HL-60 (cell line): ENCODE measurements around the gene GLYATL2.

Experiments
- DNase-seq, 2 experiments: peaks; one replicate each; pipeline ENCODE4 v3.0.0-alpha.2; 2010 to 2020; ENCODE audit warnings: low read depth in 1 of 2, low spot score in 1 of 2
- H3K27ac ChIP-seq: fragments of 250-450 bp; sonication (Bioruptor Pico); replicated peaks from 2 replicates; pipeline ENCODE4 v1.5.1; 2020; ENCODE audit warnings: mild to moderate bottlenecking, moderate library complexity
- H3K27me3 ChIP-seq: fragments of 250-450 bp; sonication (Bioruptor Pico); 2 replicates; pipeline ENCODE4 v1.5.1; 2021; ENCODE audit warnings: mild to moderate bottlenecking, moderate library complexity; ENCODE audit not compliant: insufficient read depth, poor library complexity, severe bottlenecking
- H3K4me3 ChIP-seq: replicated peaks from 2 replicates; pipeline ENCODE4 v1.5.1; 2011; ENCODE audit warnings: mild to moderate bottlenecking, control low read depth, low read length; ENCODE audit not compliant: insufficient read depth
- GABPA ChIP-seq: IDR thresholded peaks from 2 replicates; pipeline ENCODE4 v1.6.1; 2012; ENCODE audit warnings: low read depth
- POLR2AphosphoS5 ChIP-seq: IDR thresholded peaks from 2 replicates; pipeline ENCODE4 v1.6.1; 2012; ENCODE audit warnings: low read depth
- SPI1 ChIP-seq: IDR thresholded peaks from 2 replicates; pipeline ENCODE4 v1.6.1; 2012; ENCODE audit warnings: low read depth, mild to moderate bottlenecking, borderline replicate concordance
- TF ChIP-seq, protein P1 (sequence below): IDR thresholded peaks from one replicate; pipeline ENCODE4 v1.5.1; 2011; ENCODE audit warnings: low read length, control low read depth, inconsistent platforms; ENCODE audit not compliant: insufficient read depth
- TF ChIP-seq, protein P2 (sequence below): IDR thresholded peaks from 2 replicates; pipeline ENCODE4 v1.6.1; 2012; ENCODE audit warnings: low read depth; ENCODE audit not compliant: insufficient replicate concordance

GLYATL2 gene

DNA sequence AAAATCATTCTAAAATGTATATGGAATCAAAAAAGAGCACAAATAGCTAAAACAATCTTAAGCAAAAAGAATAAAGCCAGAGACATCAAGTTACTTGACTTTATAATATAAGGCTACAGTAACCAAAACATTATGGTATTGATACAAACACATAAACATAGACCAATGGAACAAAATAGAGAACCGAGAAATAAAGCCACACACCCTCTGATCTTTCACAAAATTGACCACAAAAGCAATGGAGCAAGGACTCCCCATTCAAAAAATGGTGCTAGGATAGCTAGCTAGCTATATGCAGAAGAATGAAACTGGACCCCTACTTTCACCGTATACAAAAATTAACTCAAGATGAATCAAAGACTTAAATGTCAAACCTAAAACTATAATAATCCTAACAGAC, 43.2 kb downstream of the GLYATL2 start:
- TF ChIP-seq GABPA, result no peak
- TF ChIP-seq POLR2AphosphoS5, result no peak
- TF ChIP-seq SPI1, result no peak
- TF ChIP-seq, protein P1, sequence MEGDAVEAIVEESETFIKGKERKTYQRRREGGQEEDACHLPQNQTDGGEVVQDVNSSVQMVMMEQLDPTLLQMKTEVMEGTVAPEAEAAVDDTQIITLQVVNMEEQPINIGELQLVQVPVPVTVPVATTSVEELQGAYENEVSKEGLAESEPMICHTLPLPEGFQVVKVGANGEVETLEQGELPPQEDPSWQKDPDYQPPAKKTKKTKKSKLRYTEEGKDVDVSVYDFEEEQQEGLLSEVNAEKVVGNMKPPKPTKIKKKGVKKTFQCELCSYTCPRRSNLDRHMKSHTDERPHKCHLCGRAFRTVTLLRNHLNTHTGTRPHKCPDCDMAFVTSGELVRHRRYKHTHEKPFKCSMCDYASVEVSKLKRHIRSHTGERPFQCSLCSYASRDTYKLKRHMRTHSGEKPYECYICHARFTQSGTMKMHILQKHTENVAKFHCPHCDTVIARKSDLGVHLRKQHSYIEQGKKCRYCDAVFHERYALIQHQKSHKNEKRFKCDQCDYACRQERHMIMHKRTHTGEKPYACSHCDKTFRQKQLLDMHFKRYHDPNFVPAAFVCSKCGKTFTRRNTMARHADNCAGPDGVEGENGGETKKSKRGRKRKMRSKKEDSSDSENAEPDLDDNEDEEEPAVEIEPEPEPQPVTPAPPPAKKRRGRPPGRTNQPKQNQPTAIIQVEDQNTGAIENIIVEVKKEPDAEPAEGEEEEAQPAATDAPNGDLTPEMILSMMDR, result no peak
- Histone ChIP-seq H3K27ac (no peak overlapping the region), H3K27me3 (no peaks in the 10 kb centered on the region), H3K4me3 (no peak overlapping the region)
- DNase-seq, result no peak

DNA sequence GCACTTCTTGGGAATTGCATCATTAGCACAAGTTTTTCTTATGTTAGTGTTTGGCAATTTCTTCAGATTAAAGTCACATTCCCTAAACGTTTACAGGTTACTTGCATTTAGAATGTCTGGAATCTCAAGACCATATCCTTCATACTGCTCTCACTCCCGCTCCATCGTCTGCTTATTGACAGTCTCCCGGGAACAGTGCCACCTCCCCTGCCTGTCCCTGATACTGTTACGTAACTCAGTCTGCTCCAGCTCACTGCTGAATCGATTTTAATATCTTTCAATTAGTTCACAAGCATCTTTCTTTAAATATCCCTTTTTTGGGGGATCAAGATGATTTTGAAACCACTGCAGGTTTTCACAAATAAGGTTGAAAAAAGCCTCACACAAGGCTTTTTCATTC, 48.2 kb downstream of the GLYATL2 start:
- no peaks in the 10 kb centered on the region for H3K27me3 ChIP-seq
- TF ChIP-seq GABPA (no peak), SPI1 (no peak)
- TF ChIP-seq, protein P2, sequence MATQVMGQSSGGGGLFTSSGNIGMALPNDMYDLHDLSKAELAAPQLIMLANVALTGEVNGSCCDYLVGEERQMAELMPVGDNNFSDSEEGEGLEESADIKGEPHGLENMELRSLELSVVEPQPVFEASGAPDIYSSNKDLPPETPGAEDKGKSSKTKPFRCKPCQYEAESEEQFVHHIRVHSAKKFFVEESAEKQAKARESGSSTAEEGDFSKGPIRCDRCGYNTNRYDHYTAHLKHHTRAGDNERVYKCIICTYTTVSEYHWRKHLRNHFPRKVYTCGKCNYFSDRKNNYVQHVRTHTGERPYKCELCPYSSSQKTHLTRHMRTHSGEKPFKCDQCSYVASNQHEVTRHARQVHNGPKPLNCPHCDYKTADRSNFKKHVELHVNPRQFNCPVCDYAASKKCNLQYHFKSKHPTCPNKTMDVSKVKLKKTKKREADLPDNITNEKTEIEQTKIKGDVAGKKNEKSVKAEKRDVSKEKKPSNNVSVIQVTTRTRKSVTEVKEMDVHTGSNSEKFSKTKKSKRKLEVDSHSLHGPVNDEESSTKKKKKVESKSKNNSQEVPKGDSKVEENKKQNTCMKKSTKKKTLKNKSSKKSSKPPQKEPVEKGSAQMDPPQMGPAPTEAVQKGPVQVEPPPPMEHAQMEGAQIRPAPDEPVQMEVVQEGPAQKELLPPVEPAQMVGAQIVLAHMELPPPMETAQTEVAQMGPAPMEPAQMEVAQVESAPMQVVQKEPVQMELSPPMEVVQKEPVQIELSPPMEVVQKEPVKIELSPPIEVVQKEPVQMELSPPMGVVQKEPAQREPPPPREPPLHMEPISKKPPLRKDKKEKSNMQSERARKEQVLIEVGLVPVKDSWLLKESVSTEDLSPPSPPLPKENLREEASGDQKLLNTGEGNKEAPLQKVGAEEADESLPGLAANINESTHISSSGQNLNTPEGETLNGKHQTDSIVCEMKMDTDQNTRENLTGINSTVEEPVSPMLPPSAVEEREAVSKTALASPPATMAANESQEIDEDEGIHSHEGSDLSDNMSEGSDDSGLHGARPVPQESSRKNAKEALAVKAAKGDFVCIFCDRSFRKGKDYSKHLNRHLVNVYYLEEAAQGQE, result no peak
- H3K4me3 ChIP-seq, result no peak overlapping the region
- DNase-seq, result no peak
- H3K27ac ChIP-seq, result no peak overlapping the region

DNA sequence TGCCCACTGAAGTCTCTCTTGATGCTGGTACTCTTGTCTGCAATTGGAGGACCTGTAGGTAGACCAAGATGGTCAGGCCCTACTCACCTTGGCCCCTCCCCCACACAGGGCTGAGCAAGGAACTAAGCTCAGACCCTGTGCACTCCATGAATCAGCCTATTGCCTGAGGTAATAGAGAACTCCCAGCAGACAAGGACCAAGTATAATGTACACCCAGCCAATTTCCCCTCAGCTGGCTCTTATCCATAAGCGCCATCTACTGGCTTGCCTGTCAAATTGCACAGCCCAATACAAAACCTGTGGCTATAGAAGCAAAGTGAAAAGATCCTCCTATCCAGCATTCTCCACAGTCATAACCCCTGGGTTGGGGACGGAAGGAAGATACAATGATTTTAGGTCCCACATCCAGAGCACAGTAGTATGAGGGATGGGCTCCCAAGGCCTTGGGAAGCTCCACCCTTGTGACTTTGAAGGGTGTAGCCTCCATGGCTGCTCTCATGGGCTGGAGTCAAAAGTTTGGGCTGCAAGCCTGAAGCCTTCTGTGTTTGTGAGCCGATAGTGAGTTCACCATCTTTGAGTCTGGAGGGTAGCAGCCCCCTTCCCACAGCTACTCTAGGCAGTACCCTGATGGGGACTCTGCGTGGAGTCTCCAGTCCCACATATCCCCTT, 56.0 kb downstream of the GLYATL2 start:
- Histone ChIP-seq H3K27ac (no peak overlapping the region), H3K27me3 (no peaks in the 10 kb centered on the region), H3K4me3 (no peak overlapping the region)
- peak; percentile 28 to 70 for DNase-seq
- no peak for TF ChIP-seq SPI1
- TF ChIP-seq, protein P1, result peak; percentile 98

DNA sequence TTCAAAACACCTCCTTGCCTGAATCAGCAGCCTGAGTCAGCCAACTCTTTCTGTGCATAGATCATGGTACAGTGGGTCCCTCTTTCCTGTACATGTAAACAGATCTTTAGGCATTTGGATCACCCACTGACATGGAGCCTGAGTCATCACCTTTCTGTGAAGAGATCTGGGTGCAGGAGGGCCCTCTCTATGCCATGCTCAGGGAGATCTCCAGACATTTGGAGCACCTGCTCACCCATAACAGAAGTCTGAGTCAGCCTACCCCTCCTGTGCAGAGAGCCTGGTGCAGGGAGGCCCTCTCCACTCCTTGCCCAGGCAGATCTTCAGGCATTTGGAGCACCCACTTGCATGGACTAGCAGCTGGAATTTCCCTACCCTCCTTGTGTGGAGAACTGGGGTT, 56.6 kb downstream of the GLYATL2 start:
- DNase-seq, result no peak
- H3K27ac ChIP-seq, result no peak overlapping the region
- TF ChIP-seq POLR2AphosphoS5 (no peak), SPI1 (no peak), GABPA (no peak)
- TF ChIP-seq, protein P2, result no peak
- TF ChIP-seq, protein P1, result no peak
- H3K4me3 ChIP-seq, result no peak overlapping the region
- no peaks in the 10 kb centered on the region for H3K27me3 ChIP-seq
